NCI-H226 (cell line): ENCODE measurements around the gene OTUD1.

Experiments used
- DNase-seq: peaks from one replicate; pipeline ENCODE4 v3.0.0-alpha.2; 2015

OTUD1 gene

GRCh38 chr10:23422003-23422411 is 16.9 kb upstream of the OTUD1 start:
- DNase-seq = peak; percentile 31

- DNase-seq = peak; percentile 23
Observed at GRCh38 chr10:23432166-23432565, 6.7 kb upstream of the OTUD1 start.

GRCh38 chr10:23432639-23433038 is 6.2 kb upstream of the OTUD1 start:
- DNase-seq = peak; percentile 2

- DNase-seq = no peak
Observed at GRCh38 chr10:23433701-23434100, 5.2 kb upstream of the OTUD1 start.

DNA sequence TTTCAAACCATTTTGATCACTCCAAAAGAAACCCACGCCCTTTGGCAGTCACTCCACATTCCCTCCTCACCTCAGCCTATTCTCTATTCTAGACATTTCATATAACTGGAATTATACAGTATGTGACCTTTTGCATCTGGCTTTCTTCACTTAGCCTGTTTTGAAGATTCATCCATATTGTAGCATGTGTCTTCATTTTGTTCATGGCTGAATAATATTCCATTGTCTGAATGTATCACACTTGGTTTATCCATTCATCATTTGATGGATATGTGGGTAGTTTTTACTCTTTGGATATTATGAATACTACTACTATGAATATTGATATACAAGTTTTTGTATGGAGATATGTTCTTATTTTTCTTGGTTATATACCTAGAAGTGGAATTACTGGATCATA is 3.5 kb upstream of the OTUD1 start:
- DNase-seq = no peak

DNA sequence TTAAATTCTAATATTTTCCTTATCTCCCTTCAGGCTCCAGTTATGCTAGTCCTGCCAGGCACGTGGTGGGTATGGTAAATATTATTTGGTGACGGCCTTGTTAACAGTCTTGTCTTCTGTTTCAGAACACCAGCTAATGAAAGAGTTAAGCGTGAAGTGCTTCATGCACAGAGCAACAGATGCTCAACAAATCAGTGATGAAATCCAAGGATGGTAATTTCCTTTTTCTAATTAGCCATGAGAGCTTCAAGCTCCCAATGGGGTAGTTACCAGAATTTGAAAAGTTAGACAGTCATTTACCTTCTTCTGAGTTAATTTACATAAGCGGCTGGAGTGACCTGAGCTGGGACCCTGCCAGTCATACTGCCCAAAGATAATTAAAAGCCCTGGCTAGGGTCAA is 1.9 kb upstream of the OTUD1 start:
- DNase-seq = no peak

DNA sequence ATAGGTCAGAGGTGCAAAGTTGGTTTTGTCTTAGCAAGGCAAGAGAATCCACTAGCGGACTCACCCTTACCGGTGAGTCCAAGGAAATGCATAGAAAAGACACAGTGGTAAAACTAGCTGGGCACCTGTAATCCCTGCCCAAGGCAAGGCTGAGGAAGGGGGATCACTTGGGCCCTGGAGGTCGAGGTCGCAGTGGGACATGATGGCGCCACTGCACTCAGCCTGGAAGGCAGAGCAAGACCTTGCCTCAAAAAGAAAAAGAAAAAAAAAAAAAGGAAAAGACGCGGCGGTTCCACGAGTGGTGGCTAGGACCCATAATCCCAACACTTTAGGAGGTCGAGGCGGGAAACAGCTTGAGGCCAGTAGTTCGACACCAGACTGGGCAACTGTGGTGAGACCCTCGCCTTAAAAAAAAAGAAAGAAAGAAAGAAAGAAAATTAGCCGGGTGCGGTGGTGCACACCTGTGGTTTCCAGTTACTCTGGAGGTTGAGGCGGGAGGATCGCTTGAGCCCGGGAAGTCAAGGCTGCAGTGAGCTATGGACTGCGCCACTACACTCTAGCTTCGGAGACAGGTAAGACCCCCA is 820 bp upstream of the OTUD1 start:
- no peak for DNase-seq

GRCh38 chr10:23439452-23439960 is 631 bp downstream of the OTUD1 start:
- DNase-seq = no peak

- peak; percentile 18 for DNase-seq
Observed at GRCh38 chr10:23439961-23440889, 1.4 kb downstream of the OTUD1 start.

DNA sequence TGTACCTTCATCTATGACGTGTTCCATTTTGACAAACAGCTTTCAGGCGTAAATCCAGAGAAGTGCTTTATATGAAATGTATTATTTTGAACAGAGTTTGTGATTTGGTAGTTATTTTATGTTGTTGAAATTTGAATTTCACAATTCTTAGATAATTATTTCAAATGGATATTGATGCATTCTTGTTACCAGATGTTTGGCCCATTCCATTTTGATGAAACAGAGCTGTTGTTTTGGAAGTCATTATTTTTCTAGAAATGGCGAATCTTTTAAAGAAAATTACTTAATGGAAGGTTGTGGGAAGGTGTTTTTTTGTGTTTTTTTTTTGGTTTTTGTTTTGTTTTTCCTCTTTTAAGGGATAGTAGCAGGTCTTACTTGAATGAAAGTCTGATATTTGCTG is 2.4 kb downstream of the OTUD1 start:
- no peak for DNase-seq

DNA sequence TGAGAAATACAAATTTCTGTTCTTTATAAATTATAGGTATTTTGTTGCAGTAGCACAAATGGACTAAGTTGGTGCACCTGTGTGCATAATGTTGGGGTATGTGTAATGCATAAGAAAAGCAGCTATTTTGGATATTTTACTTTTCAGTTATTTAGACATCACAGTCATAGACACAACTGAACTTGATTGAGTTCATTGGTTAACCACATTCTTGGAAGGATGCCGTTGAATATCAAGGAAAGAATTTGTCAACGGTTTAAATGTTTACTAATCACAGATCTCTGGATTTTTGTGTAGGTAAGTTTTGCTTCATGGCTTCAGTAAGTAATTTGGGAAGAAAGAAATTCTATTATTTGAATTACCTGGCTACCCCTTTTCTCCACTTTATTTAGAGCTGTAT is 4.1 kb downstream of the OTUD1 start:
- DNase-seq = peak; percentile 40

GRCh38 chr10:23445591-23445990 is 6.7 kb downstream of the OTUD1 start:
- no peak for DNase-seq

GRCh38 chr10:23448323-23448722 is 9.4 kb downstream of the OTUD1 start:
- no peak for DNase-seq

DNA sequence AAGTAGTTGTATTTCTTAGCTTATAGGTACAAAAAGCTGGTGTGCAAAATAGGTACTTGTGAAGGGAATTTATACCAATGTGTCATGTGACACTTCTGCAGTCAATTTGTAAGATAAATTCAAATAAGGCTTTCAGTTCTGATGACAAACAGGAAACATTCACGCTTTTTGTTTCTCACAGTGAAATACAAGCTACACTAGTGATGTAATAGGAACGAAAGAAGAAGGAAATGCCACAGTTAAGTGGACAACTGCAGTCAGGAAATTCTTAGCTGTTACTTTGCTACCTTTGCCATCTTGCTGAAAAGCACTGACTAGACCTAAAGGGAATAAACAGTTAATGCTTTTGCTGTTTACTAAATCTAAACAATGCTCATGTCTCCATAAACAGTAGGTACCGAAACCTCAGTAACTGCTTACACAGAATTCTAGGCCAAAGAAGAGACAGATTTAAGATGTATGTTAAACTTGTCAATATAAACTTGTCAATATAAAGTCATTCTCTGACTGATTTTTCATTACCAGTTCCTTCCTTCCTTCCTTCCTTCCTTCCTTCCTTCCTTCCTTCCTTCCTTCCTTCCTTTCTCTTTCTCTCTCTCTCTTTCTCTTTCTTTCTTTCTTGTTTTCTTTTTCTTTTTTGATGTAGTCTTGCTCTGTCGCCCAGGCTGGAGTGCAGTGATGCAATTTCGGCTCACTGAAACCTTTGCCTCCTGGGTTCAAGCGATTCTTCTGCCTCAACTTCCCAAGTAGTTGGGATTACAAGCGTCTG is 10.1 kb downstream of the OTUD1 start:
- DNase-seq = no peak

GRCh38 chr10:23452033-23452655 is 13.3 kb downstream of the OTUD1 start:
- no peak for DNase-seq

DNA sequence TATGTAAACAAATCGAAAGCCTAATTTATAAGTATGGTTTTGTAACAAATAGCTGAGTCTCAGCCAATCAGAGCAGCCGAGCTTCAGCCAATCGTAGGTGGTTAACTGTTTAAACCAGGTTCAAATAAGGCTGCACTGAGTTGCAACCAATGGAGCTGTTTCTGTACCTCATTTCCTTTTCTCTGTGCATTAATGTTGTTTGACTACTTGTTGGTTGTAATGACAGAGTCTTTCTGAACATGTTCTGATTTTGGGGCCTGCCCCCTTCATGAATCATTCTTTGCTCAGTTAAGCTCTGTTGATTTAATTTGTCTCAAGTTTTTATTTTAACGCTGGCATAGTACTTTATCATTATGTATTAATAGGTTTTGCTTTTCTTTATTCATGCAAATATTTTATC is 14.6 kb downstream of the OTUD1 start:
- DNase-seq = no peak

DNA sequence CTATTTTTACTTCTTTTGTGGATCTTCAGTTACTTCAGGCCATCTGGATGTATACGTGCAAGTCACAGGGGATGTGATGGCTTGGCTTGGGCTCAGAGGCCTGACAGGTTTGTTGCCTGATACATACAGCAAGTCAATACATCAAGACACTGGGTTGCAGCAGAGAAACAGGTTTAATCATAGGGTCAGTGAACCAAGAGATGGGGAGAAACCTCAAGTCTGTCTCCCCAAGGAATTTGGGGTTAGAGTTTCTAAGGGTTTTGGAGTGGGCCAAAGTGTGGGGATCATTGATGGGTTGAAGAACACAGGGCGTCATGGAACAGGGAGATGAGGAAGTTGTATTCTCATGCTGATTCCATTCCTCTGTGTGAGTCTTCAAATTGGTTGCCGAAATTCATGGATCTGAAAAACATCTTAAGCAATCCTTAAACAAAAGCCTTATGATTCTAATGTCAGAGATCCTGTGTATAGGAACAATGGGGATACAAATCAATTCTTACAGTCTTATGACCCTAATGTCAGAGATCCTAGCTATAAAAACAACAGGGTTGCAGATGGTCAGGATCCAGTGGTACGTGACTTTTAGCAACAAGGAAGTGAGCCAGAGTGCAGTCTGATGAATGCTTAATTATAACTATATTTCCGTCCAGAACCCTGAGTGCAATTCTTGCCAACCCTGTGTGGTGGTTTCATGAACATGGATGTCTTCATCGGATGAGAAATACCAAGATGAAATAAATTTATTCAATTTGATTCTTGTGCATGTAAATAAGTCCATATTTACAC is 18.9 kb downstream of the OTUD1 start:
- DNase-seq = no peak

DNA sequence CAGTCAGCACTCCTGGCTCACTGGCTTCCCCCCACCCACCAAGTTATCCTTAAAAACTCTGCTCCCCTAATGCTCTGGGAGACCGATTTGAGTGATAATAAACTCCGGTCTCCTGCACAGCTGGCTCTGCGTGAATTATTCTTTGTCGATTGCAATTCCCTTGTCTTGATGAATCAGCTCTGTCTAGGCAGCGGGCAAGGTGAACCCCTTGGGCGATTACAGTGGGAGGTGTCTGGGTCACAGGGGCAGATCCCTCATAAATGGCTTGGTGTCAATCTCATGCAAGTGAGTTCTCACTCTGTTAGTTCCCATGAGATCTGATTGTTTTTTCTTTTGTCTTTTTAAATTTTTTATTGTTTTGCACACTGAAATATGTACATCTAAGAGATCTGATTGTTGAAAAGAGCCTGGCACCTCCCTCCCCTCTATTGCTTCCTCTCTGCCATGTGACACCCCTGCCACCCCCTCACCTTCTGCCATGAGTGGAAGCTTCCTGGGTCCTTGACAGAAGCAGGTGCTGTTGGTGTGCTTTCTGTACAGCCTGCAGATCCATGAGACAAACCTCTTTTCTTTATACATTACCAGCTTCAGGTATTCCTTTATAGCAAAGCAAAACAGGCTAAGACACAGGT is 20.5 kb downstream of the OTUD1 start:
- no peak for DNase-seq

- no peak for DNase-seq
Observed at GRCh38 chr10:23461557-23461956, 22.7 kb downstream of the OTUD1 start.

- no peak for DNase-seq
Observed at GRCh38 chr10:23467012-23467411, 28.1 kb downstream of the OTUD1 start.

GRCh38 chr10:23467548-23467947 is 28.7 kb downstream of the OTUD1 start:
- no peak for DNase-seq
